HG03103 (cell line): Measurements from ENCODE around the gene TRIP13.
A peak's percentile ranks its signal among the peaks of the same experiment; 100 is the strongest.
"Not testable (repeated sequence)": the region's sequence is repeated elsewhere in the genome, so short reads cannot be mapped to it uniquely, and the experiment has no call there.

Source experiments
- ATAC-seq: cut with Tn5 transposase; IDR thresholded peaks from one replicate; pipeline ENCODE4 v1.9.1; 2021; ENCODE audit warnings: low read depth; ENCODE audit not compliant: unreplicated experiment

TRIP13 gene

DNA sequence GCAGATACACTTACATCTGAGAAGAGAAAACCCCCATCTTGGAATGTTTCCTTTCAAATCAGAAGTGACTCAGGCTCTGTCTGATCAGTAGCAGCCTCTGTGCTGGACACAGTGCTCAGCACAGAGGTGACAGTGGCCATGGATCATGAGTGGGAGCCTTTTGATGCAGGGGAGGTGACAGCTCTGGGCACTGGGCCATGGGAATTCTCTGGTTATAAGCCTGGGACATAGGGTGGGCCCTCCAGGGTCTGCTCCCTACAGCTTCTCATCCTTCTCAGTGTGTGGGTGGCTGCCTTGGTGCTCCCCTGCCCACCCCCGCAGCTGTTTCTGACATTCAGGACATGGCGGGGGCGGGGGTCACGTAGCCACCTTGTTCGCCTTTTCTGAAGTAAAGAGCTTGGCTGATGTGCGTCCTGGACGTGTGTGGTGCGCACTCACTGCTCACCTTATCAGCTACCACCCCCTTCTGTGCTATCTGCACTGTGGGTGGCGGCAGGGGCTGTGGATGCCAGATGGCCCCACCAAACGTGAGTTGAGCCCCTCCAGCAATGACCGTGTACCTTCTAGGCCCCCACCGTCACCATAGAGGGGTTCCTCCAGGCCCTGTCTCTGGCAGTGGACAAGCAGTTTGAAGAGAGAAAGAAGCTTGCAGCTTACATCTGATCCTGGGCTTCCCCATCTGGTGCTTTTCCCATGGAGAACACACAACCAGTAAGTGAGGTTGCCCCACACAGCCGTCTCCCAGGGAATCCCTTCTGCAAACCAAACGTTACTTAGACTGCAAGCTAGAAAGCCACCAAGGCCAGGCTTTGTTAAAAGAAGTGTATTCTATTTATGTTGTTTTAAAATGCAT lies 24.0 kb downstream of the TRIP13 start:
- ATAC-seq = no peak

GRCh38 chr5:918717-919116 lies 26.0 kb downstream of the TRIP13 start:
- ATAC-seq = not testable (repeated sequence)

DNA sequence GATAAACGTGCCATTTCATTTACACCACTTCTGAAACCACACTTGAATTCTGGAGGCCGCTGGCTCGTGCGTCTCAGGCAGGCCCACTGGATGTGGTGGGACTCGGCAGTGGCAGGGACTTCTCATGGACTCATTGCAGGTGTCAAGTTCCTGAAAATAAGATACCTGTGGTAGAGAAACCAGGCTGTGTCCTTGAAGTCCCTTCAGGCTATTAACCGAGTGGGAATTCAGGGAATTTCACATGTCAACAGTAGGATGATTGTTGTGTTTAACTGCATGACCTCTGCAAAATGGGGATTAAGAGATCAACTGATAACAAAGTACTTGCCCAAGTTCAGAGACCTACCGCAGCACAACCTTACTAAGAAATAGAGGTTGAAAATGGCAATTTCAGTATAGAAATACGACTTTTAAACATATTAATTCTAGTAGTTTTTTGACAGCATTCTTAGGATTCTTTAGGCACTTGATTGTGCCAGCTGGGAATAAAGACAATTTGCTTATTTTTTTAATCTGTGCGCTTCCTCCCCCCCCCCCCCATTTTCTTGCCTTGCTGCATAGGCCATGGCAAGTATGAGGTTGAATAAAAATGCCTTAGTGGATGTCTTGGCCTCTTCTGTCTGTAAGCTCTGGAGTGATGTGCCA lies 26.8 kb downstream of the TRIP13 start:
- no peak for ATAC-seq

- ATAC-seq = no peak
These were observed 27.6 kb downstream of the TRIP13 start for GRCh38 chr5:920321-920720.

GRCh38 chr5:921456-922435 lies 29.1 kb downstream of the TRIP13 start:
- no peak for ATAC-seq

- ATAC-seq = no peak
These were observed 30.0 kb downstream of the TRIP13 start for GRCh38 chr5:922436-923280.

GRCh38 chr5:923281-923873 lies 30.7 kb downstream of the TRIP13 start:
- ATAC-seq = peak; percentile 69

GRCh38 chr5:926417-927171 lies 33.9 kb downstream of the TRIP13 start:
- ATAC-seq = no peak

DNA sequence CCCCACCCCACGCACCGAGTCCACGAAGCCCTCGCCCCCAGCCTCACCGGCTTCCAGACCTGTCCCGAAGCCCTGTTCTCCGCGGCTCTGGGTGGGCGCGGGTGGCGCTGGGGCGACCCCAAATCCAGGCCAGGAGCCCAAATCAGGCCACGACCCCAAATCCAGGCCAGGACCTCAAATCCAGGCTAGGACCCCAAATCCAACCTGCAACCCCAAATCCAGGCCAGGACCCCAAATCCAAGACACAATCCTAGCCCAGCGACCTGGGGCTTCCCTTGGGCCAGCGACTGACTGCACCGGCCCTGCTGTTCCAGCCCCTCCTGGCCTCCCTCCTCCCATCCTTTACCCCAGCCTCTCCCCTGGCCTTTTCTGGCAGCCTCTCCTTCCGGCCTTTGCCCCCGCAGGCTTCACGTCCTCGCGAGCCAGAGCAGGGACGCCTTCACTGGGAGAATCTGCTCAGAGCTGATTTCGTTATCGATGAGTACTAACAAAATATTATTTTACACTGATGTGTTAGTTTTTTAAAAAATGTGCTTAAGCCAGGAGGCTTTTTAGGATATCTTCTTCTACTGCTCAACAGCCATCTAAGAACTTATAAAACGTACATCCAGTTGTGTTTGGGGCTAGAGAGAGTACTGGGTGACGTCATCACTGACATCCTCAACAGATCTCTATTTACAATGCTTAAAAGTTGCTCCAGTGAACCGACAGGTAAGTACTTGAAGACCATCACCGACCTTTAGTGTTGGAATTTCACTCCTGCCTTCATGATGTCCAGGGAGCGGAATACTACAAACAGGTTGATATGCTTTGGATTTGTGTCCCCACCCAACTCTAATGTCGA lies 34.7 kb downstream of the TRIP13 start:
- no peak for ATAC-seq

GRCh38 chr5:929182-929581 lies 36.5 kb downstream of the TRIP13 start:
- ATAC-seq = not testable (repeated sequence)

DNA sequence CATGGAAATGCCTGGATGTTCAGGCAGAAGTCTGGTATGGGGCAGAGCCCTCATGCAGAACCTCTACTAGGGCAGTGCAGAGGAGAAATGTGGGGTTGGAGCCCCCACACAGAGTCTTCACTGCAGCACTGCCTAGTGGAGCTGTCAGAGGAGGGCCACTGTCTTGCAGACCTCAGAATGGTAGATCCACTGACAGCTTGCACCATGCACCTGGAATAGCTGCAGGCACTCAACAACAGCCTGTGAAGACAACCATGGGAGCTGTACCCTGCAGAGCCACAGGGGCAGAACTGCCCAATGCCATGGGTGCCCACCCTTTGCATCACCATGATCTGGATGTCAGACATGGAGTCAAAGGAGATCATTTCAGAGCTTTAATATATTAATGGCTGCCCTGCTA lies 36.9 kb downstream of the TRIP13 start:
- ATAC-seq = no peak

DNA sequence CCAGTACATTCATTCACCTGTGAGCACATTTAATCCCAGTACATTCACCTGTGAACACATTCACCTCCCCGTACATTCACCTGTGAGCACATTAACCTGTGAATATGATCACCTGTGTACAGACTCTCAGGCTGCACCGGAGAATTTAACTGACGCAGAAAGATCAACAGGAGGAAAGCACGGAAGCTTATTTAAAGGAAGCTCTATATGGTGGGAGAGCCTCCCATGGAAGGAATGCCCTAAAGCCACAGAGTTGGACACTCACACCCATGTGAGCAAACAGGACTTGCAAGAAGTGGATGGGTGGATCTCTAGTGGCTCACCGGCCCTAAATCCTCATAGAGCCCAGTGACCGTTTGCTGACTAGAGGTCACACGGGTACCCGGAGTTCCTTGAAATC lies 38.2 kb downstream of the TRIP13 start:
- ATAC-seq = no peak

GRCh38 chr5:931570-932145 lies 39.0 kb downstream of the TRIP13 start:
- ATAC-seq = no peak

DNA sequence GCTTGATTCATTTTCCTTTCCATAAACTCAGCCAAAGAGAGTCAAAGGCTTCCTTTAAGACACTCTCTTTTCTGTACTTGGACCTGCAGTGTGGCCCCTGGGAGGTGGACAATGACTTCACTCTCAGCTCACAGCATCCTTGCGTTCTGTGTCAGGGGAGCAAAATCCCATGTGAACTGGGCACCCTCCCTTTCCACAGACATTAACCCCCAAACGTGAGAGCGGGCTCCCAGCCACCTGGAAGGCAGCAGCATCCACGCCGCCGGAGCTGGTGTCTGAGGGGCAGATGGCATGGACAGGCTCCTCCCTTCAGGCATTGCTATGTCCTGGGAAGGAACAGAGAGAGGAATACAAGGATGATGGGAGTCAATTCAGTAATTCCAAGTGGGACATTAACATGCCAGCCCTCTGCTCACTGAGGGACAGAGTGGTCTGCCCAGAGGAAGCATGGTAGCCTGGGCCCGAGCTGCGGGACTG lies 39.5 kb downstream of the TRIP13 start:
- no peak for ATAC-seq

DNA sequence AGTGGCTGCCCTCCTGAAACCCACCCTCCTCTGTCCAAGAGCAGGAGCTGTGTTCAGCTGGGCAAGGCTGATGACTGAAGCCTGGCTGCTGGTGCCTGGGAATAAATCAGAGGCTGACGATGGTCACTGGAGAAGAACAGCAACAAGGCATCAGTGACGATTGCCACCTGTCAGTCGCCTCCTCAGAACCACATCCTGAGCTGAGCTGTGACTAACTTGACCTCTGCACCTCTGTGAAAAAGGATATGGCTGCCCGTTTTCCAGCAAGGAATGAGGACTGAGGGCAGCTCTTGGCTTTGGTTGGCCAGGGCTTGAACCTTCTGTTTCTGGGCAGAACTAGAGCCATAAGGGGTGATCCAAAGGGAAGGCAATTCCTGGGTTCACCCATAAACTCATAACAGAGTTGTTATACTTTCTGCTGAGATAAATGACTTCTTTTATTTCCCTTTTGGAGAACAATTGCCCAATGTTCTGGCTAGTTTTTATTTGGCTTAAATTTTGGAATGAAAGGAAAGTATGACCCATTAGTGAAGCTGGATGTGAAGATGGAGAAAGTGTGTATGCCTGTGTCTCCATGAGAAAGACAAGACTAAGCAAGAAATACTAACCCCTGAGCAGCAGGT lies 40.1 kb downstream of the TRIP13 start:
- no peak for ATAC-seq

GRCh38 chr5:933251-933861 lies 40.7 kb downstream of the TRIP13 start:
- no peak for ATAC-seq

- ATAC-seq = not testable (repeated sequence)
These were observed 41.3 kb downstream of the TRIP13 start for GRCh38 chr5:933951-934350.
